Psoas muscle (tissue), 8 donors: Measurements from ENCODE around the gene PCGF3. TPM values are rescaled to one million over a fixed set of nuclear protein-coding genes. Genes with fewer than 3 reads are reported as not detected.

Experiments used
- ATAC-seq, 4 donors: fragments of 200-7000 bp; cut with Tn5 transposase; one replicate each; pipeline ENCODE4 v1.9.1; 2020; ENCODE audit warnings: moderate library complexity in 3 of 4, mild to moderate bottlenecking in 2 of 4
- DNase-seq, 2 donors: peaks; one replicate each; pipeline ENCODE4 v3.0.0-alpha.2; 2020
- H3K27ac ChIP-seq: fragments of 200-600 bp; one replicate; pipeline ENCODE4 v1.8.0; 2022
- H3K27me3 ChIP-seq, 3 donors: fragments of 200-600 bp in 1 of 3; one replicate each; pipeline versions ENCODE4 v1.6.1 to v1.8.0; 2013 to 2022; ENCODE audit warnings: low read length in 2 of 3, mild to moderate bottlenecking in 2 of 3, moderate library complexity in 1 of 3; ENCODE audit not compliant: insufficient read depth in 3 of 3
- H3K36me3 ChIP-seq, 2 donors: fragments of 200-600 bp in 1 of 2; one replicate each; pipeline versions ENCODE4 v1.6.1 to v1.8.0; 2013 to 2022; ENCODE audit warnings: low read depth in 1 of 2, mild to moderate bottlenecking in 1 of 2, moderate library complexity in 1 of 2; ENCODE audit not compliant: insufficient read depth in 1 of 2
- H3K4me1 ChIP-seq: fragments of 200-600 bp; one replicate; pipeline ENCODE4 v1.8.0; 2022
- H3K4me3 ChIP-seq: fragments of 200-600 bp; one replicate; pipeline ENCODE4 v1.8.0; 2022; ENCODE audit warnings: mild to moderate bottlenecking
- H3K9me3 ChIP-seq: fragments of 200-600 bp; one replicate; pipeline ENCODE4 v1.8.0; 2022
- WGBS, 3 donors: extraction: QIAGEN DNeasy Blood & Tissue Kit; methylation state at CpG; one replicate each; pipeline versions ENCODE4 v1.1.6 to v1.1.7; 2013; 5-methylcytosine and 5-hydroxymethylcytosine counted together
- intact Hi-C, 2 donors: fragments of 100-400 bp; cut with DNase I; formaldehyde crosslinking; loops; one replicate each; pipeline versions ENCODE4 v1.11.0 to v1.14.2; 2022
- polyA plus RNA-seq, 3 donors: library from polyadenylated mRNA; stranded (reverse); fragments of 200-250 nt; gene quantifications; one replicate each; pipeline ENCODE4 v1.2.3, GENCODE V29; 2013
- total RNA-seq, 4 donors: library from RNA; stranded (reverse); fragmentation: NEBNext Ultra II Directional in 2 of 4; extraction: Animal tissue kit (Norgen Biotek cat#: 25700) in 2 of 4; gene quantifications; one replicate each; pipeline versions ENCODE4 v1.2.1 to v1.2.4, GENCODE V29; 2021 to 2023
- TF ChIP-seq, protein P1 (sequence below): fragments of 200-600 bp; IDR thresholded peaks from one replicate; pipeline ENCODE4 v1.8.0; 2022; ENCODE audit warnings: antibody characterized with exemption
- donor health status: healthy with polysubstance abuse.
- donor health status: DM: no; HTN: no; CAD: no; lungs with moderate emphysema.
- donor health status: Bipolar disorder and iron deficiency.
- donor health status: healthy.
- donor health status: DM: yes; HTN: yes; CAD: no.
- donor health status: DM: no; HTN: no; CAD: no.
- donor health status: DM: no; HTN: no; CAD: no.
- donor health status: DM: yes; HTN: yes; CAD: no.

Gene PCGF3
- total and polyA plus RNA-seq, 7 donors, result 10.9 to 19.2 (median 15.1) TPM

DNA sequence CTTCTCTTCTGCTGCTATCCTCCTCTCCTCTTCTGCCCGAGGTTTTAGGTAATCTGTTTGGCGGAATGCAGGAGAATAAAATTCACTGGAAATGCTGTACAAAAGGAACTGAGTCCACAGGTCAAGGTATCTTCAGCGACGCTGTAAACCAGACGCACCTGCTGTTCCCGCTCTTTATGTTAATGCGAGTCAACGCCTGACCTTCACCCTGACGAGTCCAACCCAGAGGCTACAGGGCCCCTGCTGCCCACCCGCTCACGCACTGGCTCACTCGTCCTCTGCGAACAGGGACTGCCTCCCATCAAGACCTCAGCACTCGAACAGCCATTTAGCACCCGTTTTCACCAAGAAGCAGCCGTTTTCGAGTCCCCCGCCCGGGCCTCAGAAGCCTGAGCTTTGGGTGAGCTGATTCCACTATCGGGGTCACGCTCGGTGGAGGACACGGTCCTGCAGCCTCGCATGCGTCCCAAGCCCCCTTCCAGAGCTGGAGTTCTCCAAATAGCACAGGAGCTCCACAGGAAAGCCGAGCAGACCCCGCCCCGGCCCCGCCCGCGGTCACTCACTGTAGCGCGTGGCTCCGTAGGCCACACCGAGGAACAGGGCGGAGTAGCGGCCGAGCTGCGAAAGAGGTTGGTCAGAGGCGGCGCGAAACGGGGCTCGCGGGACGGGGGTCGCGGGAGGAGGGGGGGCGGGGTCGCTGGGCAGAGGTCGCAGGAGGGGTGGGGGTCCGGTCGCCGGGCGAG is 32.1 kb upstream of the PCGF3 start:
- DNase-seq, result peak; percentile 57 to 76
- no peaks in the 10 kb centered on the region for H3K9me3 ChIP-seq
- peaks cover 0 to 3% (median 0%) of the 10 kb centered on the region in 3 donors for H3K27me3 ChIP-seq
- peak; percentile 8 to 14 (median 12) for ATAC-seq
- H3K4me1 ChIP-seq, result peaks cover 44% of the 10 kb centered on the region
- 8 to 10% (median 9%) methylated on average over 40 to 54 of the region's 55 CpGs for WGBS, 3 donors
- intact Hi-C loops, result no loop called here
- peak overlapping the region; percentile 86 for H3K4me3 ChIP-seq
- TF ChIP-seq, protein P1, sequence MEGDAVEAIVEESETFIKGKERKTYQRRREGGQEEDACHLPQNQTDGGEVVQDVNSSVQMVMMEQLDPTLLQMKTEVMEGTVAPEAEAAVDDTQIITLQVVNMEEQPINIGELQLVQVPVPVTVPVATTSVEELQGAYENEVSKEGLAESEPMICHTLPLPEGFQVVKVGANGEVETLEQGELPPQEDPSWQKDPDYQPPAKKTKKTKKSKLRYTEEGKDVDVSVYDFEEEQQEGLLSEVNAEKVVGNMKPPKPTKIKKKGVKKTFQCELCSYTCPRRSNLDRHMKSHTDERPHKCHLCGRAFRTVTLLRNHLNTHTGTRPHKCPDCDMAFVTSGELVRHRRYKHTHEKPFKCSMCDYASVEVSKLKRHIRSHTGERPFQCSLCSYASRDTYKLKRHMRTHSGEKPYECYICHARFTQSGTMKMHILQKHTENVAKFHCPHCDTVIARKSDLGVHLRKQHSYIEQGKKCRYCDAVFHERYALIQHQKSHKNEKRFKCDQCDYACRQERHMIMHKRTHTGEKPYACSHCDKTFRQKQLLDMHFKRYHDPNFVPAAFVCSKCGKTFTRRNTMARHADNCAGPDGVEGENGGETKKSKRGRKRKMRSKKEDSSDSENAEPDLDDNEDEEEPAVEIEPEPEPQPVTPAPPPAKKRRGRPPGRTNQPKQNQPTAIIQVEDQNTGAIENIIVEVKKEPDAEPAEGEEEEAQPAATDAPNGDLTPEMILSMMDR, result no peak
- H3K27ac ChIP-seq, result peak overlapping the region; percentile 93
- peaks cover 7 to 28% of the 10 kb centered on the region in 2 donors for H3K36me3 ChIP-seq

DNA sequence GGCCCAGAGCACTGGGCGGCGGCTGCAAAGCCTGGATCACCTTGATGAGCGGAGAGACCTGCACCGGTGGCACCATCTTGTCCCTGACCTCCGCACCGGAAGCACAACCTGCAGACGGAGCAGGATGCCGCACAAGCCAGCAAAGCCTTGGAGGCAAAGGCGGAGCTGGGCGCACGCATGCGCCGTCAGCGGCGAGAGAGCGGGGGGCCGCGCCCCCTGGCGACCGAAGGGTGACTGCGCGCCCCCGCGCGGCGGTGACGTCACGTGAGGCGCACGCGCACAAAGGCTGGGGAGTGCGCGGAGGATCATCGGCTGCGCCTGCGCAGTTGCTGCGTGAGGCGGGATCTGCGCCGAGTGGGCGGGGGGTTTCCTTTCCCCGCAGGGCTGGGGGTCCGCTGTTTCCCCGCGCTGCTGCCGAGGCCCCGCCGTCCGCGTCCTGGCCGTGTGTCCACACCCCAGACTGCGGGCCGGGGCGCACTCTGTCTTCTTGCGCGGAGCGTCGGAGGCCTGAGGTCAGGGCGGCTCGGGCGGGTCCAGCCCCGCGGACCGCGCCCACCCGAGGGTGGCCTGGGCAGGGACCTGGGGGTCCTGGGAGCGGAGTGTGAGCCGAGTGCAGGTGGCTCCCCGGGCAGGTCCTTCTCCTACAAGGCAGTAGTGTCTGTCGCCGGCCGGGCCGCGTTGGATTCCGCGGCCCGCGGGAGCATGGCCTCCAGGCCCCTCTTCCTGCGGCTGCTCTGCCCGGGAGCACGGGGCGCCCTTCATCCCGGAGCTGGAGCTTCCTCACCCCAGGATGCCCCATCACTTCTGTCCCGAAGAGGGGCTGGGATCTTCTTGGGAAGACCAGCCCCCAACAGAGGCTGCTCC is 31.2 kb upstream of the PCGF3 start, which contains the start of the genes ATP5ME and MYL5:
ATP5ME (minus strand) TSS at position 105 of the 864 bp plus-strand sequence; CDS start at position 76, 29 bp downstream.
MYL5 (plus strand) TSS at position 371 of the 864 bp plus-strand sequence. CDS start 3,485 bp downstream, outside the sequence.
- peaks cover 7 to 28% of the 10 kb centered on the region in 2 donors for H3K36me3 ChIP-seq
- peak within 1 kb of the TSS; percentile 86 for H3K4me3 ChIP-seq
- no peaks in the 10 kb centered on the region for H3K9me3 ChIP-seq
- DNase-seq (peak; percentile 96 to 99), ATAC-seq (peak; percentile 87 to 90 (median 88))
- H3K4me1 ChIP-seq, result peaks cover 46% of the 10 kb centered on the region
- H3K27ac ChIP-seq, result peak within 1 kb of the TSS; percentile 93
- peaks cover 0 to 3% (median 0%) of the 10 kb centered on the region in 3 donors for H3K27me3 ChIP-seq
- WGBS, 3 donors, result 0% methylated on average over 42 to 84 of the region's 84 CpGs
- TF ChIP-seq, protein P1, result peak; percentile 83
- intact Hi-C loops, result no loop called here

DNA sequence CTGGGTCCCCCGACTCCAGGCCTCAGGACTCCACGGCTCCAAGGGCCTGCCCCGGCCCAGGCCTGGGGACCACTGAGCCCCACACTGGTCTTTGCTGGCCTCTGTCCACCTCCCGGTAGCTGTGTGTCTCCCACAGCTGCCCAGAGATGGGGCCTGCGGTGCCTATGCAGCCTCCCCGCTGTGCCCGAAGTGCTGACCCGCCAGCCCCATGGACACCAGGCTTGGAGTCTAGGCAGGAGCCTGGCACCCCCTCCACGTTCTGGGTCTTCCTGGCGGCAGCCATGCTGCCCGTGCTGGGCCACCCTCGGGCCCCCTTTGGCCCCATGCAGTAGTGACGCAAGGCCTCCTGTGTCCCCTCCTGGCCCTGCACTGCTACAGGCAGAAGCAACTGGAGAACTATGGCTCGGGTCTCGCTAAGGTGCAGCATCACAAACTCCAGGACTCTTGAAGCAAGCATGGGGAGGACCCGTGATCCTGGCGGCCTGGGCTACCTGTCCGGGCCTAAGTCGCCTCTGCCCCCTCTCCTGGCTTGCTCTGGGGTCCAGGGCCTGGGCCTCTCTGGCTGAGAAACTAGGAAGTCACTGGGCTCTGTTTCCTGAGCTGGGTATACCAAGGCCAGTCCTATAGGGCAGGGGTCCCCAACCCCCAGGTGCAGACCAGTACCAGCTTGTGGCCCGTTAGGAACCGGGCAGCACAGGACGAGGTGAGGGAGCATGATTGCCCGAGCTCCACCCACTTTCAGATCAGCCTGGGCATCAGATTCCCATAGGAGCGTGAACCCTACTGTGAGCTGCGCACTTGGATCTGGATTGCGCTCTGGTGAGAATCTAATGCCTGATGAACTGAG is 30.4 kb upstream of the PCGF3 start:
- peak overlapping the region; percentile 93 for H3K27ac ChIP-seq
- peak; percentile 4 to 27 (median 16) for ATAC-seq
- H3K4me3 ChIP-seq, result peak overlapping the region; percentile 86
- peaks cover 7 to 28% of the 10 kb centered on the region in 2 donors for H3K36me3 ChIP-seq
- peaks cover 47% of the 10 kb centered on the region for H3K4me1 ChIP-seq
- H3K27me3 ChIP-seq, result no peaks in the 10 kb centered on the region
- DNase-seq, result peak in 1 of 2 donors; percentile 45
- intact Hi-C loops, result no loop called here
- TF ChIP-seq, protein P1, result no peak
- 41 to 52% (median 49%) methylated on average over 23 to 26 of the region's 26 CpGs for WGBS, 3 donors
- no peaks in the 10 kb centered on the region for H3K9me3 ChIP-seq
